ENCODE measurements around the gene BRD7. TPM values are rescaled to one million over a fixed set of nuclear protein-coding genes. Genes with fewer than 3 reads are reported as not detected.
A peak's percentile ranks its signal among the peaks of the same experiment; 100 is the strongest.

BRD7 gene
- total and polyA plus RNA-seq, 2 of the 13 experiments (the other 11 are each of a cell fraction or from before 2014, with no cell fraction given): 82.3 to 149 TPM

DNA sequence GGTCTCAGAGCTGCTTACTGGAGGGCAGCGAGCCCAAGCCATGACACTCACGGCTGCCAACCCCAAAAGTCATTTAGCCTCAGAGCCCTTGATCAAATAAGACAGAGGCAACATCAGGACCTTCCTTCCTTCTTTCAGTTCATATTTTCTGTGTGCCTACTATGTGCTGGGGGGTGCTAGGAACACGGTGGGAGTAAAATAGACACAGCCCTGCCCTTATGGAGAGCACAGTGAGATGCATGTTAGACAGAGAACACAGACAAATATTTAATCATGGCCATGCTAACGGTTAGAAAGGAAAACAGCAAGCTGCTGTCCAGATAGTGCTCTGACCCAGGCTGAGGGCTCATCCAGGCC lies 4.5 kb upstream of the BRD7 start:
- ATAC-seq (no peak), FAIRE-seq (no peak), DNase-seq (ENCODE audit: low spot score) (no peak)
- Histone ChIP-seq H3K27me3 (ENCODE audit: control insufficient read depth in 1 of 2, insufficient read depth in 2 of 2, low read length in 2 of 2) (no peaks in the 10 kb centered on the region), H3K4me1 (ENCODE audit: insufficient read depth, low read length) (peaks cover 61% of the 10 kb centered on the region), H3K36me3 (replicated peaks in 1 of 2; ENCODE audit: control insufficient read depth in 1 of 2, insufficient read depth in 2 of 2, low read length in 2 of 2) (no peaks in the 10 kb centered on the region), H3K9ac (ENCODE audit: insufficient read depth, low read depth, low read length) (no peak overlapping the region; the same call in 1 of the 2 replicates), H3K79me2 (ENCODE audit: insufficient read depth, low read length) (peaks cover under 1% of the 10 kb centered on the region), H4K20me1 (ENCODE audit: insufficient read depth, low read length) (no peaks in the 10 kb centered on the region), H2AFZ (ENCODE audit: low read length) (no peak overlapping the region), H3K9me3 (ENCODE audit: low read length) (peaks cover 4% of the 10 kb centered on the region; the same call in 1 of the 2 replicates), H3K27ac (ENCODE audit: extremely low read length, insufficient read depth, low read length) (no peak overlapping the region), H3K4me3 (replicated peaks in 1 of 3; ENCODE audit: insufficient read depth in 1 of 3, low read depth in 2 of 3, low read length in 3 of 3) (no peak overlapping the region), H3K4me2 (ENCODE audit: low read depth, low read length) (peak overlapping the region; percentile 37)
- in situ Hi-C loops (cut with HindIII; ENCODE audit: extremely low pct_ligation_motif_present, low pct_unique_long_range_greater_than_20kb): loop anchor here (5.0 to 25.0 kb wide), 5 partner anchors 134 to 434 kb away; partner anchors contain the start of genes CNEP1R1 and NKD1
- POLR2A ChIA-PET: interaction anchor here (0.8 to 2.1 kb wide), 10 partner anchors 95 to 433 kb away, joined by 3 to 9 read pairs (median 5); partner anchors contain the start of gene NKD1
- intact Hi-C loops (cut with micrococcal nuclease; ENCODE audit: unreplicated experiment): loop anchor here (2.0 to 5.0 kb wide), 5 partner anchors 64 to 194 kb away; partner anchors contain the start of gene NKD1
- 46% methylated on average over 4 of the region's 4 CpGs for WGBS (ENCODE audit: low lambda C conversion rate)
- CTCF ChIA-PET (ENCODE audit: low intra/inter-chr PET ratio, low total read pairs): interaction anchor here (1.0 kb wide), 1 partner anchor 137 kb away, joined by 3 read pairs; no protein-coding TSS in a partner anchor
- no TSS peak for BruUV-seq (replicated peaks)
- TF ChIP-seq MEF2D (CRISPR knock-in tag; IDR thresholded peaks at IDR 0.05) (peak; percentile 26; the same call in 1 of the 2 replicates), ZKSCAN1 (IDR thresholded peaks at IDR 0.05; ENCODE audit: low read length) (peak; percentile 91), ARHGAP35 (CRISPR knock-in tag; IDR thresholded peaks at IDR 0.05; ENCODE audit: borderline replicate concordance) (0 out of 2 replicates have a peak, but pooled peaks have one; percentile 9), ZNF687 (CRISPR knock-in tag; IDR thresholded peaks at IDR 0.05) (0 out of 2 replicates have a peak, but pooled peaks have one; percentile 6), RNF2 (conservative IDR thresholded peaks at IDR 0.05; ENCODE audit: low read depth) (0 out of 2 replicates have a peak, but pooled peaks have one; percentile 16), HBP1 (CRISPR knock-in tag; IDR thresholded peaks at IDR 0.05; ENCODE audit: low read depth) (0 out of 2 replicates have a peak, but pooled peaks have one; percentile 6), RBM22 (optimal IDR thresholded peaks at IDR 0.05; ENCODE audit: low read length) (no peak)
- TF ChIP-seq, protein P1, sequence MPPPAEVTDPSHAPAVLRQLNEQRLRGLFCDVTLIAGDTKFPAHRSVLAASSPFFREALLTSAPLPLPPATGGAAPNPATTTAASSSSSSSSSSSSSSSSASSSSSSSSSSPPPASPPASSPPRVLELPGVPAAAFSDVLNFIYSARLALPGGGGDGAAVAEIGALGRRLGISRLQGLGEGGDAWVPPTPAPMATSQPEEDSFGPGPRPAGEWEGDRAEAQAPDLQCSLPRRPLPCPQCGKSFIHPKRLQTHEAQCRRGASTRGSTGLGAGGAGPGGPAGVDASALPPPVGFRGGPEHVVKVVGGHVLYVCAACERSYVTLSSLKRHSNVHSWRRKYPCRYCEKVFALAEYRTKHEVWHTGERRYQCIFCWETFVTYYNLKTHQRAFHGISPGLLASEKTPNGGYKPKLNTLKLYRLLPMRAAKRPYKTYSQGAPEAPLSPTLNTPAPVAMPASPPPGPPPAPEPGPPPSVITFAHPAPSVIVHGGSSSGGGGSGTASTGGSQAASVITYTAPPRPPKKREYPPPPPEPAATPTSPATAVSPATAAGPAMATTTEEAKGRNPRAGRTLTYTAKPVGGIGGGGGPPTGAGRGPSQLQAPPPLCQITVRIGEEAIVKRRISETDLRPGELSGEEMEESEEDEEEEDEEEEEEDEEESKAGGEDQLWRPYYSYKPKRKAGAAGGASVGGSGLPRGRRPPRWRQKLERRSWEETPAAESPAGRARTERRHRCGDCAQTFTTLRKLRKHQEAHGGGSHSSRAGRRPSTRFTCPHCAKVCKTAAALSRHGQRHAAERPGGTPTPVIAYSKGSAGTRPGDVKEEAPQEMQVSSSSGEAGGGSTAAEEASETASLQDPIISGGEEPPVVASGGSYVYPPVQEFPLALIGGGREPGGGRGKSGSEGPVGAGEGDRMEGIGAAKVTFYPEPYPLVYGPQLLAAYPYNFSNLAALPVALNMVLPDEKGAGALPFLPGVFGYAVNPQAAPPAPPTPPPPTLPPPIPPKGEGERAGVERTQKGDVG (CRISPR knock-in tag; IDR thresholded peaks at IDR 0.05; ENCODE audit: borderline replicate concordance): 0 out of 2 replicates have a peak, but pooled peaks have one; percentile 51
- TF ChIP-seq, protein P2, sequence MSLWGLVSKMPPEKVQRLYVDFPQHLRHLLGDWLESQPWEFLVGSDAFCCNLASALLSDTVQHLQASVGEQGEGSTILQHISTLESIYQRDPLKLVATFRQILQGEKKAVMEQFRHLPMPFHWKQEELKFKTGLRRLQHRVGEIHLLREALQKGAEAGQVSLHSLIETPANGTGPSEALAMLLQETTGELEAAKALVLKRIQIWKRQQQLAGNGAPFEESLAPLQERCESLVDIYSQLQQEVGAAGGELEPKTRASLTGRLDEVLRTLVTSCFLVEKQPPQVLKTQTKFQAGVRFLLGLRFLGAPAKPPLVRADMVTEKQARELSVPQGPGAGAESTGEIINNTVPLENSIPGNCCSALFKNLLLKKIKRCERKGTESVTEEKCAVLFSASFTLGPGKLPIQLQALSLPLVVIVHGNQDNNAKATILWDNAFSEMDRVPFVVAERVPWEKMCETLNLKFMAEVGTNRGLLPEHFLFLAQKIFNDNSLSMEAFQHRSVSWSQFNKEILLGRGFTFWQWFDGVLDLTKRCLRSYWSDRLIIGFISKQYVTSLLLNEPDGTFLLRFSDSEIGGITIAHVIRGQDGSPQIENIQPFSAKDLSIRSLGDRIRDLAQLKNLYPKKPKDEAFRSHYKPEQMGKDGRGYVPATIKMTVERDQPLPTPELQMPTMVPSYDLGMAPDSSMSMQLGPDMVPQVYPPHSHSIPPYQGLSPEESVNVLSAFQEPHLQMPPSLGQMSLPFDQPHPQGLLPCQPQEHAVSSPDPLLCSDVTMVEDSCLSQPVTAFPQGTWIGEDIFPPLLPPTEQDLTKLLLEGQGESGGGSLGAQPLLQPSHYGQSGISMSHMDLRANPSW (CRISPR knock-in tag; IDR thresholded peaks at IDR 0.05; ENCODE audit: borderline replicate concordance): no peak

All from HepG2 (cell line).